ENCODE data around the gene MTRF1.

MTRF1 gene

GRCh38 chr13:41216160-41216559, 47.2 kb downstream of the MTRF1 start:
- H3K4me2 ChIP-seq, result no peak overlapping the region
- H3K36me3 ChIP-seq, result peaks cover 26 to 95% (median 43%) of the 10 kb centered on the region in 11 experiments; a peak in 21 of 22 replicates
- H3K27me3 ChIP-seq, result no peaks in the 10 kb centered on the region
- H3K9me3 ChIP-seq (replicated peaks in 1 of 11), result peaks cover 17 to 33% (median 24%) of the 10 kb centered on the region in 11 experiments
- H3K4me3 ChIP-seq, result no peak overlapping the region
- H3K9ac ChIP-seq, result no peak overlapping the region
- no peaks in the 10 kb centered on the region for H4K20me1 ChIP-seq
- H3K27ac ChIP-seq, result no peak overlapping the region
- no peaks in the 10 kb centered on the region for H3K4me1 ChIP-seq
- TF ChIP-seq Cebpa-rat (IDR thresholded peaks at IDR 0.05), result no peak

- H3K4me3 ChIP-seq, result no peak overlapping the region
- no peak overlapping the region for H3K9ac ChIP-seq
- no peak overlapping the region for H3K4me2 ChIP-seq
- H3K36me3 ChIP-seq, result peaks cover 16 to 73% (median 32%) of the 10 kb centered on the region in 11 experiments; a peak in 20 of 22 replicates
- H3K9me3 ChIP-seq (replicated peaks in 1 of 11), result peaks cover 35 to 52% (median 39%) of the 10 kb centered on the region in 11 experiments
- H3K4me1 ChIP-seq, result no peaks in the 10 kb centered on the region
- no peaks in the 10 kb centered on the region for H3K27me3 ChIP-seq
- TF ChIP-seq Cebpa-rat (IDR thresholded peaks at IDR 0.05), result no peak
- no peaks in the 10 kb centered on the region for H4K20me1 ChIP-seq
- H3K27ac ChIP-seq, result no peak overlapping the region
Measured at GRCh38 chr13:41213919-41214318, 49.5 kb downstream of the MTRF1 start.

GRCh38 chr13:41213316-41213715, 50.1 kb downstream of the MTRF1 start:
- TF ChIP-seq Cebpa-rat (IDR thresholded peaks at IDR 0.05), result no peak
- Histone ChIP-seq H3K9me3 (replicated peaks in 1 of 11) (peaks cover 39 to 58% (median 44%) of the 10 kb centered on the region in 11 experiments), H3K36me3 (peaks cover 13 to 67% (median 32%) of the 10 kb centered on the region in 11 experiments; a peak in 20 of 22 replicates), H3K4me2 (no peak overlapping the region), H3K9ac (no peak overlapping the region), H3K4me3 (no peak overlapping the region), H3K27ac (no peak overlapping the region), H4K20me1 (no peaks in the 10 kb centered on the region), H3K4me1 (no peaks in the 10 kb centered on the region), H3K27me3 (no peaks in the 10 kb centered on the region)

- no peak overlapping the region for H3K4me3 ChIP-seq
- no peaks in the 10 kb centered on the region for H4K20me1 ChIP-seq
- TF ChIP-seq Cebpa-rat (IDR thresholded peaks at IDR 0.05), result no peak
- no peaks in the 10 kb centered on the region for H3K4me1 ChIP-seq
- H3K27me3 ChIP-seq, result no peaks in the 10 kb centered on the region
- H3K27ac ChIP-seq, result no peak overlapping the region
- no peak overlapping the region for H3K4me2 ChIP-seq
- H3K9me3 ChIP-seq (replicated peaks in 1 of 11), result peaks cover 42 to 62% (median 48%) of the 10 kb centered on the region in 11 experiments
- H3K9ac ChIP-seq, result no peak overlapping the region
- peaks cover 13 to 63% (median 29%) of the 10 kb centered on the region in 11 experiments; a peak in 20 of 22 replicates for H3K36me3 ChIP-seq
Measured at GRCh38 chr13:41212881-41213280, 50.5 kb downstream of the MTRF1 start.

- Histone ChIP-seq H3K9me3 (replicated peaks in 1 of 11) (peaks cover 44 to 66% (median 54%) of the 10 kb centered on the region in 11 experiments), H3K27me3 (no peaks in the 10 kb centered on the region), H3K36me3 (peaks cover 8 to 44% (median 28%) of the 10 kb centered on the region in 11 experiments; a peak in 20 of 22 replicates), H3K27ac (no peak overlapping the region), H3K4me2 (no peak overlapping the region), H3K9ac (no peak overlapping the region), H3K4me3 (no peak overlapping the region), H3K4me1 (no peaks in the 10 kb centered on the region), H4K20me1 (no peaks in the 10 kb centered on the region)
- TF ChIP-seq Cebpa-rat (IDR thresholded peaks at IDR 0.05), result no peak
Measured at GRCh38 chr13:41211062-41211461, 52.3 kb downstream of the MTRF1 start.

- peaks cover 23 to 42% (median 36%) of the 10 kb centered on the region in 11 experiments for H3K9me3 ChIP-seq (replicated peaks in 1 of 11)
- no peaks in the 10 kb centered on the region for H3K4me1 ChIP-seq
- H4K20me1 ChIP-seq, result no peaks in the 10 kb centered on the region
- H3K27me3 ChIP-seq, result no peaks in the 10 kb centered on the region
- H3K36me3 ChIP-seq, result peaks cover 0 to 8% (median 2%) of the 10 kb centered on the region in 11 experiments; a peak in 4 of 22 replicates
- no peak overlapping the region for H3K4me3 ChIP-seq
- H3K4me2 ChIP-seq, result no peak overlapping the region
- no peak overlapping the region for H3K9ac ChIP-seq
- H3K27ac ChIP-seq, result no peak overlapping the region
- no peak for TF ChIP-seq Cebpa-rat (IDR thresholded peaks at IDR 0.05)
Measured at GRCh38 chr13:41206467-41206866, 56.9 kb downstream of the MTRF1 start.

- Histone ChIP-seq H3K4me2 (no peak overlapping the region), H3K4me3 (no peak overlapping the region), H3K36me3 (no peaks in the 10 kb centered on the region), H3K27ac (peak overlapping the region in 3 of 11 experiments; percentile 7 to 13 (median 7); a peak in 2 of 22 replicates), H4K20me1 (no peaks in the 10 kb centered on the region), H3K9ac (no peak overlapping the region), H3K9me3 (replicated peaks in 1 of 11) (peaks cover 13 to 33% (median 25%) of the 10 kb centered on the region in 11 experiments; a peak in 20 of 22 replicates), H3K27me3 (no peaks in the 10 kb centered on the region), H3K4me1 (peaks cover 12 to 20% (median 18%) of the 10 kb centered on the region in 10 experiments; a peak in 19 of 20 replicates)
- TF ChIP-seq Cebpa-rat (IDR thresholded peaks at IDR 0.05), result no peak
Measured at GRCh38 chr13:41203810-41204209, 59.6 kb downstream of the MTRF1 start.

- Histone ChIP-seq H3K27me3 (no peaks in the 10 kb centered on the region), H4K20me1 (no peaks in the 10 kb centered on the region), H3K4me1 (peaks cover 17 to 38% (median 25%) of the 10 kb centered on the region in 10 experiments; a peak in 19 of 20 replicates), H3K4me3 (no peak overlapping the region), H3K9ac (peak overlapping the region in 6 of 11 experiments; percentile 37 to 75 (median 64); a peak in 10 of 22 replicates), H3K27ac (peak overlapping the region in 10 of 11 experiments; percentile 55 to 90 (median 78); a peak in 18 of 22 replicates), H3K36me3 (no peaks in the 10 kb centered on the region), H3K4me2 (peak overlapping the region; percentile 35 to 62 (median 44); a peak in 20 of 22 replicates), H3K9me3 (replicated peaks in 1 of 11) (peaks cover 0 to 23% (median 16%) of the 10 kb centered on the region in 11 experiments; a peak in 14 of 22 replicates)
- no peak for TF ChIP-seq Cebpa-rat (IDR thresholded peaks at IDR 0.05)
Measured at GRCh38 chr13:41200126-41200525, 63.2 kb downstream of the MTRF1 start.

GRCh38 chr13:41199526-41199925, 63.9 kb downstream of the MTRF1 start:
- peak overlapping the region in 10 of 11 experiments; percentile 55 to 90 (median 78); a peak in 20 of 22 replicates for H3K27ac ChIP-seq
- peak overlapping the region; percentile 35 to 62 (median 44); a peak in 21 of 22 replicates for H3K4me2 ChIP-seq
- peaks cover 17 to 38% (median 25%) of the 10 kb centered on the region in 10 experiments; a peak in 19 of 20 replicates for H3K4me1 ChIP-seq
- no peaks in the 10 kb centered on the region for H4K20me1 ChIP-seq
- H3K9ac ChIP-seq, result peak overlapping the region in 7 of 11 experiments; percentile 33 to 75 (median 59); a peak in 11 of 22 replicates
- no peak overlapping the region for H3K4me3 ChIP-seq
- peak in 6 of 11 experiments; percentile 59 to 90 (median 86); a peak in 12 of 22 replicates for TF ChIP-seq Cebpa-rat (IDR thresholded peaks at IDR 0.05)
- no peaks in the 10 kb centered on the region for H3K36me3 ChIP-seq
- H3K27me3 ChIP-seq, result no peaks in the 10 kb centered on the region
- peaks cover 0 to 23% (median 16%) of the 10 kb centered on the region in 11 experiments; a peak in 14 of 22 replicates for H3K9me3 ChIP-seq (replicated peaks in 1 of 11)

All from BLaER1 treated with 17β-estradiol and CSF1 and Interleukin-3, amounts not matched to agents 10 nM and 100 nM (cell line).